GM03348 (cell line): Measurements from ENCODE around the gene ZNF329.

Experiments used
- DNase-seq: peaks from one replicate; pipeline ENCODE4 v3.0.0; 2012; ENCODE audit warnings: low spot score

ZNF329 gene

DNA sequence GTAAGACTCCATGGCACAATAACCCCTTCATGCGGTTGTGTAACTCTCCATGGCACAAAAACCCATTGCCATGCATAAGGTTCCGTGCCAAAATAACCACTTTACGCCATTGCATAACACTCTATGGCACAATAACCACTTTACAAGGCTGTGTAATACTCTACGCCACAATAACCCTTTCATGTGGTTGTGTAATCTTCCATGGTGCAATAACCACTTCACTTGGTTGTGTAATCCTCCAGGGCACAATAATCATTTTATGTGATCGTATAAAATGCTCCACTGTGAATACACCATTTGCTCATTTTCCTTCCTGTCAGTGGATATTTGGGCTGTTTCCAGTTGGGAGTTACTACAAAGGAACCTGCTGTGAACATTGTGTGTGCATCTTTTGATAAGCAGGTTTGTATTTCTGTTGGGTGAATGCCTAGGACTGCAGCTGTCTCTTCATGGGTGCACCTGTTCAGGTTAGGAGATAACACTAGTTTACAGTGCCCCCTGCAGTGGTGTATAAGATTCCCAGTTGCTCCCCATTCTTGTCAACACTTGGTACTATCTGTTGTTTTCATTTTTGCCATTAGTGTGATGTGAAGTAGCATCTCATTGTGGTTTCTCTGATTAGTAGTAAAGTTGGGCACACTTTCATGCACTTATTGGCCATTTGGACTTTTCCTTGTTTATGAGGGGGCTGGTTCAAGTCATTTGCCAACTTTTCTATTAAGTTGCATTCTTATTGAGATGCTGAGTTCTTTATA is 31.4 kb downstream of the ZNF329 start:
- DNase-seq: no peak

DNA sequence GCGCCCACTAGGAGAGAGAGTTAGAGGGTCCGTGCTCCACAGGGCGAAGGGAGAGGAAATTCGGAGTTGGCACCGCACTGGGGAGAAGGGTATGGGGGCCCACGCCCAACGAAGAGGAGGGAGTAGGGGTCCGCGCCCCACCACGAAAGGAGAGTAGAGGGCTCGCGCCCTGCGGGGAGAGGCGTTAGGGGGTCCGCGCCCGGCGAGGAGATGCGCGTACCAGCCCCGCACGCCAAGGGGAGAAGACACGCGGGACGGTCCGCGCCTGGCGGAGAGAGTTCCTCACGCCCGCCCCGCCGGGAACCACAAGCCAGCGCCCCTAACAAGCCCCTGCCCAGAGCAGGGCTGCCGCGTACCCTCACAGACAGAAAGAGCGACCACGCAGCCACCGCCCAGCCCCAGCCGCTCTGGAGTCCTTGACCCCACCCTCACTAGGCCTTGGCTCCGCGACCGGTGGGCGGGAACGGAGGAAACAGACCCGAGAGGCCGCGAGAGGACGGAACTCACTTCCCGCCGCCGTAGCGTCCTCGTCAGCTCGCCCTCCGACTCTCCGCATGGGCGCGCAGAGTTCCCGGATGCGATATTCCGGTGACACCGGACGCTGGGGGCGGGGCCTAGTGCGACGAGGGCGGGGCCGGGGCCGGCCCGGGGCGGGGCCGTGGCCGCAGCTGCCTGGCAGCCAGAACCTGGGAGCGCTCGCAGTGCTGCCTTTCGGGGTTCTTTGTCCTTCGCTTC is 32.6 kb downstream of the ZNF329 start:
- DNase-seq: no peak

DNA sequence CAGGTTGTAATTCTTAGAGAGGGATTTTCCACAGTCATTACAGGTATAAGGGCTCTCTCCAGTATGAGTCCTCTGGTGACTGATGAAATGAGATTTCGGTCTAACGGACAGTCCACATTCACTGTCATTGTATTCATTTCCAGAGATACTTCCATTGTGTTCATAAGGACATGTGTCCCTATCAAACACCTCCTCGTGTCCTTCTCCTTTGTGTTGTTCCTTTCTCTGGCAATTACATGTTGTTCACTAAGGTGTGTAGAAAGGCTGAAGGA is 42.1 kb downstream of the ZNF329 start:
- DNase-seq: no peak

DNA sequence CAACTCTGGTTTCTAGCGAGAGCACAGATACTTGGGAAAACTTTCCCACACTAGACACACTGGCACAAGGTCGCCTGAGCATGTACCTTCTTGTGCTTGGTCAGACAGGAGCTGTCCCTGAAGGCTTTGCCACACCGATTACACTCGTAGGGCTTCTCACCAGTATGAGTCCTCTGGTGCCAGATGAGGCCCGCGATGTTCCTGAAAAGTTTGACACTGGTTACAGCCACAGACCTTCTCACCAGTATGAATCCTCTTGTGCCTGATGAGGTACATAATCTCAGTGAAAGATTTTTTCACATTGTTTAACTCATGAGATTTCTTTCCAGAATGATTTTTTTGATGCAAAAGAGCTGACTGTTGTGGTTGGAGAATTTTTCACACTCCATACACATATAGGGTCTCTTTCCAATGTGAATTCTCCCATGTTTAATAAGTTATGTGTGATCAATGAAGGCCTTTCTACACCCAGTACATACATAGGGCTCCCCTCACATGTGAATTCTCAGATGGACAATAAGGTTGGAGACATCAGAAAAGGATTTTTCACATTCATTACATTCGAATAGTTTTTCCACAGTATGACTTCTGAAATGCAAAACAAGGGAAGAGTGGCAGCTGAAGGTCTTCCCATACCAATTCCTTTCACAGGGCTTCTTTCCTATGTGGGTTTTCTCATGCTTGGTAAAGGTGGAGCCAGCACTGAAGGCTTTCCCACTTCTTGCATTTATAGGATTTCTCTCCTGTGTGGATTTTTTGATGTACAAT is 42.6 kb downstream of the ZNF329 start:
- DNase-seq: no peak

DNA sequence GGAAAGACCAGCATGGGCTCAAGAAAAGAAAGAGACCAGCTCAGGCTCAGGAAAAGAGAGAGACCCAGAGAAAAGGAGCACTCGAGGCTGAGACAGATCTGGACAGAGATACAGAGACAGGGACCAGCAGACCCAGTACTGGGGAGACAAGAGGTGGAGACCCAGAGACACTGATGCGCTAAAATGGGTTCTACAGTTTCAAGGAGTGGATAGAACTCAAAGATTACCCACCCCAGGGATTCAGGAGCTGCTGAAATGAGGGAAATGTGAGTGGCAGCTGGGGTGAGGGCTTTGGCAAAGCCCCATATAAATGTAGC is 51.9 kb downstream of the ZNF329 start:
- DNase-seq: no peak

- DNase-seq: peak; percentile 97
These were observed 52.6 kb downstream of the ZNF329 start, which contains the start of gene ZSCAN18 for GRCh38 chr19:58097781-58098681. TSS of gene ZSCAN18 (minus strand) at chr19:58098231. CDS start at chr19:58090267, 7,964 bp downstream.

- DNase-seq: no peak
These were observed 53.2 kb downstream of the ZNF329 start for GRCh38 chr19:58097349-58097748.

GRCh38 chr19:58096884-58097283 is 53.7 kb downstream of the ZNF329 start:
- DNase-seq: no peak

DNA sequence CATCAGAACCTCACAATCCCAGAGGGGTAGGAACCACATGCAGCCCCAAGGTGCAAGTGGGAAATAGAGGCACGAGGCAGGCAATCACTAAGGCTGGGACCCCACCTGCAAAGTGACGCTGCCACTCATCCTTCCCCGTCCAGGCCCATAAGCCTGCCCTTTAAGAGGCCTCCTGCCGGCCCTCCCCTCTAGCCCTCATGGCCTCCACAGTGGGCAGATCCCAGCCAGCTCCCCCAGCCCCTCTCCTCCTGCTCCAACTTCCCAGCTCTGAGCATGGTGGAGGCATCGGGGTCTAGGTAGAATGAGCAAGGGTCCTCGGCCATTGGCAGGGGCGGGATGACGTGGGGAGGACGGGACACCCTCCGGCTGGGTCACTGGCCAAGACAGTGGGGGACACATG is 55.3 kb downstream of the ZNF329 start:
- no peak for DNase-seq

GRCh38 chr19:58093071-58093470 is 57.5 kb downstream of the ZNF329 start:
- no peak for DNase-seq

DNA sequence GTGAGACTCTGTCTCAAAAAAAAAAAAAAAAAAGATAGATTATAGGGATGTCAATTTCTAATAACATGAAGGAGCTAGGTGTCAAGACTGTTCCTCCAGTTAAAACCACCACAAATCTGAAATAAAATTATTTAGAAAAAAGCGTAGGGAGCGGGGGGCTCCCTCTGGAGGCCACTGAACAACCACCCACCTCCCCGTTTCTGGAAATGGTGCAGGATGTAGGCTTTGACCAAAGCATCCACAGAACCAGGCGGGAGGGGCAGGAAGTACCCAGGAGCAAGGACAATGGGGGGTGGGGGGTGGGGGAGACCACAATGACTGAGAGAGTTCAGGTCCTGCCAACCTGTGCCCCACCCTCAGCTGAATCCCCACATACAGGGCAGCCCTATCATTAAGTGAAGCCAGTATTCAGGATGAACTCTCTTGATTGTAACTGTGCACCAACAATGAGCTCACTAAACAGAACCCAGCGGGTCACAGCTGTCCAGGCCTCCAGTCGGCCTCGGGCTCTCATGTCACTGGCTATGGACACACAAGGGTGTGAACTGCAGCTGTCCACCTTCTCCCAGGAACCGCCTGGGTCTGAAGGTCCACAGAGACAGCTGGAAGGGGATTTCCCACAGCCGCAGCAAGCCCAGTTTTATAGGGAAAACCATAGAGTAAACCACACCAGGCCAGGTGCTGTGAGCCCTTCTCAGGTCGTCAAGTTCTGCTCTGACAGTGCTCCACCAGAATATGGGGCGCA is 59.2 kb downstream of the ZNF329 start:
- DNase-seq: no peak

GRCh38 chr19:58089846-58090245 is 60.7 kb downstream of the ZNF329 start:
- no peak for DNase-seq

DNA sequence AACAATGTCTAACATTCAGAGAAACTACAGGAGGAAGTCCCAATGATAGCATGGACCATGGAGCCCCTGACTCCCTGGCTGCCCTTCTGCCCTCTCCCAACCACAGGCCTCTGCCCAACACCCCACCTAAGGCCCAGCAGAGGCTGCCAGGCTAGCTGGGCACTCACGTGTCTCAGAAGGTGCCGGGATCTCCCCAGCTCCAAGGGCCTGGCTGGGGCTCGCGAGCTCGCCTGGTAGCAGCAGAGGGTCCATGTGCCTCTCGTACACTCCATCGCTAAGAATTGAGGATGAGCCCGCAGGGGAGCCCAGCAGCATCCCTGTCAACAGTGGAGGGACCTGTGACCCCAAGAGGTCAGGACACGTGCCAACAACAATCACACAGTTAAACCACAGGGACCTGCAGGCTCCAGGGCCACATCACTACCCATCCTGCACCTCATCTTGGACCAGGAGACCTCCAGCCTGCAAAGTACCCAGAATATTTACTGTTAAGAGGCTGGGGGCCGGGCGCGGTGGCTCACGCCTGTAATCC is 62.0 kb downstream of the ZNF329 start:
- no peak for DNase-seq

GRCh38 chr19:58086825-58087710 is 63.5 kb downstream of the ZNF329 start:
- no peak for DNase-seq

DNA sequence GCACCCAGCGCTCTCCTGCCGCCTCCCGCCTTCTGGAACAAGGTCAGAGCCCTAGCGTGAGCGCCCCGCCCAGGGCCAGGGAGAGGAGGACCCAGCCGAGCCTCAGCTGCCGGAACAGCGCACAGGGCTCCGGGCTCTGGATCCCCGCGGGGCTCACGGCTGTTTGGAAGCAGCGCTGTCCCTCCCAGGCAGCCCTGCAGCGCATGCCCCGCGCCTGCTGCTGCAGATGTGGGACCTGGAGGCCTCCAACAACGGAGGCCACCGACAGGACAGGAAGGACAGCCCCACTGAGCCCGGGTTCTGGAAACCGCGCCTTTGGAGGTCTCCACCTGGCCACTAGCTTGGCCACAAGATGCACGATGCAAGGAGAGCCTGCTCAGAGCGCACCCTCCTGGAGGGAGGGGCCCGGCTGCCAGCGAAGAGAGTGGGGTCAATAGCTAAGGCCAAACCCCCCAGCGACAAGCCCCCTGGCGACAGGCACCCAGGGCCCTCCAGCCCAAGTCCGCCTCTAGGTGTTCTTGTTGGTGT is 65.2 kb downstream of the ZNF329 start:
- DNase-seq: no peak

DNA sequence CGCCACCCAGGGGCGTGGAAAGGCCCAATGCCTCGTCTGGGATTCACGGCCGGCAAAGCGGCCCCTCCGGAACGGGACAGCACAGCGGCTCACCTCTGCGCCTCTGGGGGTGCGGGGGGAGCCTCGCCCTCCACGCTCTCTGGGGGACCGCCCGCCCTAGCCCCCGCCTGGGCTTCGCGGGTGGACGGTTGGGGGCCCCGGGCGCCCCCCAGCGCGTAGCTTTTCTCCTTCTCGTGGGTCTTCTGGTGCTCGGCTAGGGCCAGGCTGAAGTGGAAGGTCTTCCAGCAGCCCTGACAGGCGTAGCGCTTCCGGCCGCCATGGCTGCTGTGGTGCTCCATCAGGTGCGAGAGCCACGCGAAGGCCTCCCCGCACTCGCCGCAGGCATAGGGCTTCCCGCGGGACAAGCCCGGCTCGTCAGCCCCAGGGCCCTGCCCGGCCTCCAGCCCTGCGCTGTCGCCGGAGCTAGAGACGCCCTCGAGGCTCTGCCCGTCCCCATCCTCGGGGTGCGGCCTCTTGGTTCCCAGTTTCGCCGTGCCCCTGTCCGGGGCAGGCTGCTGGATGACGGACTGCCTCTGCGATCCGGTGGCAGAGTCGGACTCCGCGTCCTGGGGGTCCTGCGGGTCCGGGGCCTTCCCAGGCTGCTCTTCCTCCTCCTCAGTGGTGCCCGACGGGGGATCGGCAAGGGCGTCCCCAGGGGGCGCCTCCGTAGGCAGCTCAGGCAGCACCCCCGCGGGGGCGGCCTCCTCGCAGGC is 65.8 kb downstream of the ZNF329 start:
- DNase-seq: no peak

GRCh38 chr19:58083021-58083420 is 67.6 kb downstream of the ZNF329 start:
- DNase-seq: no peak

GRCh38 chr19:58079792-58080191 is 70.8 kb downstream of the ZNF329 start:
- no peak for DNase-seq
